NCI-H226 (cell line): ENCODE results near the gene PCSK6.
"Not testable (repeated sequence)": the region's sequence is repeated elsewhere in the genome, so short reads cannot be mapped to it uniquely, and the experiment has no call there.

Source experiments
- DNase-seq: peaks from one replicate; pipeline ENCODE4 v3.0.0-alpha.2; 2015

PCSK6 gene

DNA sequence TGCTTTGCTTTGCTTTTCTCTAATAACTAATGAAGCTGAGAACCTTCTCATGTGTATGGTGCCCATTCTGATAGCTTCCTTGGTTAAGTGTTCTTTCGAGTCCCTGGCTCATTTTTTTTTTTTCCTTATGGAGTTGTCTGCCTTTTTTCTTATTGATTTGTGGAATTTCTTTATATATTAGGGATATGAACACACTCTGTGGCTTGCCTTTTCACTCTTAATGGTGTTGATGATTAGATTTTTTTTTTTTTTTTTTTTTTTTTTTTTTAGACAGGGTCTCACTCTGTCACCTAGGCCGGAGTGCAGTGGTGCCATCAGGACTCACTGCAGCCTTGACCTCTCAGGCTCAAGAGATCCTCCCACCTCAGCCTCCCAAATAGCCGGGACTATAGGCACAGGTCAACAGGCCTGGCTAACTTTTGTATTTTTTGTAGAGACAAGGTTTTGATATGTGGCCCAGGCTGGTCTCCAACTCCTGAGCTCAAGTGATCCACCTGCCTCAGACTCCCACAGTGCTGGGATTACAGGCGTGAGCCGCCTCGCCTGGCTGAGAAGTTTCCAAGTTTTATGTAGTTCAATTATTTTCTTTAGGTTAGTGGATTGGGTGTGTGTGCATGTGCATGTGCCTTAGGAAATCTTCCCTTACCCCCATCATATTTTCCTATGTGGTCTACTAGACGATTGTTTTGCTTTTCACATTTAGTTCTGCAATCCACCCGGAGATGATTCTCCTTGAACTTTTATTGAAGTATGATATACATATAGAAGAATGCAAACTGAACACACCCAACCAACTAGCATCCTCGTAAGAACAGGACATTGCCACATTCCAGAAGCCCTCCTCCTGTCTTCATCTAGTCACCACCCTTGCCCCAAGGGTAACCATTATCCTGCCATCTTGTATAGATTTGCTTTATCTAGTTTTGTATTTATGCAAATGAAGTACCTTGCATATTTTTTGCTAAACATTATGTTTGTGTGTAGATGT, 192.8 kb downstream of the PCSK6 start:
- peak; percentile 33 for DNase-seq

DNA sequence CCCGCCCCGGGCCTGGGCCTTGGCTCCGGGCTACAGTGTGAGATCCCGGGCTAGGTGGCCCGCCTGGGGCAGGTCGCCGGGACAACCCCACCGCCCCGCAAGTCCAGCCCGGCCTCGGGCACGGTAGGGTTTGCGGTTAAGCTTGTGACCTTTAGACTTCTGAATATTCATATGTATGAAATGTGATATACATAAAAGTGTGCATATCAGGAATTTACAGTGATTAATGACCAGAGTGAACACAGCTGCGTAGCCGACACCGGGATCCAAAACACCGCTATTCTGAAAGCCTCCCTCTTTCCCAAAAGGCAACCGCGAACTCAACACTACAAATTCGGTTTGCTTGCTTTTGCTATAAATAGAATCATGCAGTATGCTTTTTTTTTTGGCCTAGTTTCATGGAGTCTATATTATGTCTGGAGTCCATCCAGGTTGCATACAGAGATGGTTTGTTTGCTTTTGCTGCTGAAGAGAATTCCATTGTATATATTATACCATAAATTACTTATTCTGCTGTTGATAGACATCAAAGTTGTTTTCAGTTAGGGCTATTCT, 193.8 kb downstream of the PCSK6 start:
- DNase-seq: no peak

DNA sequence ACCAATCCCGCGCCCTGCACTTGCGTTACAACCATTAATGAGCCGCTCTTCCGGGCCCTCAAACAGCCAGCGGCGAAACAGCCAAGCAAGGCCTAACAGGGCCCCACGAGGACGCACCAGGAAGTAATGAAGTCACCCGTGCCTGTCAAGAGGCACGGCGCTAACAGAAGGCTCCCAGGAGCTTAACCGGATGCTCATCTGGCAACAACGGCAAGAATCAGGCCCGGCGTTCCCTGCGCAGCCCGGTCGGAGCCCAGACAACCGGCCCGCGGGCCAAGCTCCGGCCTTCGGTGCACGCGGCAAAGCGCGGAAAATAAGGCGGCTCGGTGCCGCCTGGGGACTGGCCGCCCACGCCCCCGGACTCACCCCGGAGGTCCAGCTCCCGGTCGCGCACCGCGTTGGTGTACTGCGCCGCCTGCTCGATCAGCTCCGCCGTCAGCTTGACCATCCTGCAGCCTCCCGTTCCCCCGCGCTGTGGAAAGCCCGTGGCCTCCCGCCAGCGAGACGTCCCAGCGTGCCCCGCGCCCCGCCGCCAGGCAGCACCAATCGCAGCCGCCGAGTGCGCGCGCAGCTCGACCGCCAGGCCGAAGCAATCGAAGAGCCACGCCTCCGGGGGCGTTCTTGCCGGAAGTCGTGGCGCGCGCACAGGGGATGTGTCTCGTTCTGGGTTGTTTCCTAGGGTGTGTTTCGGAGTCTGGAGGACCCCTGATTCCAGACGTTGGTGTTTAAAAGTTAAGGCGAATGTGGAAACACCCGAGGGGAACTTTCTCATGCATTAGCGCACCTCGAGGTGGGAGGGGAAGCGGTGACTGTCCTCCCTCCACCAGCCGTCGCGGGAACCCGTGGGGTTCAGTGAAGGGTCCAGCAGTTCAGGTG, 194.5 kb downstream of the PCSK6 start, which contains the start of gene SNRPA1:
Gene SNRPA1, minus strand, starts transcription at position 518 of the 876 bp plus-strand sequence. Its CDS starts 70 bp downstream, at position 448.
- peak; percentile 98 for DNase-seq

DNA sequence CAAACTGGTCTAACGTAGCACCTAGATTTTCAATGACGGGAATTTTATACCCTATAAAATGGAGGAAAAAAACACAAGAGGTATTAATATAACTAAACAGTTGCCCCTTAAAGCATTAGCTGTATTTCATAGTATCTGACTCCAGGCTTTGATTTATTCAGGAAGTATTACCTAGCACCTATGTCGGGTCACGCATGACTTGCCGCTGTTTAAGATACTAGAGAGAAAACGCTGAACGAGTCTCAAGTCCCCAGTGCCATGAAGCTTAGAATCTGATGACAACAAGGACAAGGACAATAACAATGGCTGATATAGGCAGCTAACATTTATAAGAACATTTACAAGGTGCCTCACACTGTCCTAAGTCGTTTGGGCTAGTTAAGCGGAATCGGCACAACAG, 196.4 kb downstream of the PCSK6 start:
- DNase-seq: no peak

DNA sequence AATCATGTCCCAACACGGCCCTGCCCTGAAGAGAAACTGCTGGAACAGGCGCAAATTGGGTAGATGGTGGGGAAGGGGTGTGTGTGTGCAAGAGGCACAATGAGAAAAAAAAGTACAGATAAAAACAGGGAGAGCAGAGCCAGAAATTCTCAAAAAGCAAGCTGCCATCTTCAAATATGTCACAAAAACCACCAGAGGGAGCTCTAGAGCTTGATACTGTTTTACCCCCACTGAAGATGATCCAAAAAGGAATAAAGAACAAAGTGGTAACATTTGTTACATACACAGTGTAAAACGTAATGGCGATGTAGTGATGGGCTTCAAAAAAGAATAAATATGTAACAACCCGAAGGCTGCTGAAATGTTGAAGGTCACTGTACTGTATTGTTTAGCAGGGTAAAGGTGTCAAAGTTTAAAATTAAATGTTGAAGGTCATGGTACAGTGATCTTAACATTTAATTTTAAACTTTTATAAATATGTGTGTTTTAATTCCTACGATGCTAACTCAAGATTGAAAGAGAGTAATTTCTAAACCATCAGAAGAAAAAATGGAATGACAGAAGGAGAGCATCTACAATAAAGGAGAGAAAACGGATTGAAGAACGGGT, 200.5 kb downstream of the PCSK6 start:
- DNase-seq: no peak

DNA sequence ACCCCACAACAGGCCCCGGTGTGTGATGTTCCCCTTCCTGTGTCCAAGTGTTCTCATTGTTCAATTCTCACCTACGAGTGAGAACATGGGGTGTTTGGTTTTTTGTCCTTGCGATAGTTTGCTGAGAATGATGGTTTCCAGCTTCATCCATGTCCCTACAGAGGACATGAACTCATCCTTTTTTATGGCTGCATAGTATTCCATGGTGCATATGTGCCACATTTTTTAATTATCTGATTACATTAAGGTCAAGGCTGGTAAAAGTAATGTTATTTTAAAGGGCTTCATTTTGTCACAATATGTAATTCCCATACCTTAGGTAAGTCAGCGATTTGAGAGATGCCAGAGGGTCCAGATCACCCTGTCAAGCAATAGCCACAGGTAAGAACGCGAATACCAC, 202.2 kb downstream of the PCSK6 start:
- not testable (repeated sequence) for DNase-seq

DNA sequence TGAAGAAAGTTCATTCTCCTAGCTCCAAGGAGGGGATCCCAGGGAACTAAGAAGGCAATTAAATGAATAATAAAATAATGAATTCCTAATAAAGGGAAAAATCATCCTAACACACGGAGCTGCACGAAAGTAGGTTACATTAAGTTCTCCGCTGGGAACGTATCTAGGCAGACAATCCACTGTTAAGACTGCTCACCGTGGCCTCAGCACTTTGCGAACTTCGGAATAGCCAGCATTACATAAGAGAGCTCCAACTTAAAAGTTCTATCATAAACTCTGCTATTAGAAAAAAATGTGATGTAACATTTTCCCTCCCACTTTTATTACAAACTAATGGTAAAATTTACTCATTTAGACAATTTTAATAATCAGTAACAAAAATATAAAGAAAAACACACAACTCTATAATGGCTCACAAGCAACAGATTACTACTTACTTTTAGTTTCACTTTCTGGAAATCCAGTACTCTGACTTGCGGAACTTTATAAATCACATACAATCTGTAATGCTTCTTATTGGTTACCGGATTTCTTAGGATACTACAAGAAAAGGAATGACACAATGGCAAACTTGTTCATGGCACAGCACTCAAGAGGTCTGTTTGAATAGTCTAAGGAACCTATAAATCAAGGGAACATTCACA, 202.9 kb downstream of the PCSK6 start:
- DNase-seq: no peak

DNA sequence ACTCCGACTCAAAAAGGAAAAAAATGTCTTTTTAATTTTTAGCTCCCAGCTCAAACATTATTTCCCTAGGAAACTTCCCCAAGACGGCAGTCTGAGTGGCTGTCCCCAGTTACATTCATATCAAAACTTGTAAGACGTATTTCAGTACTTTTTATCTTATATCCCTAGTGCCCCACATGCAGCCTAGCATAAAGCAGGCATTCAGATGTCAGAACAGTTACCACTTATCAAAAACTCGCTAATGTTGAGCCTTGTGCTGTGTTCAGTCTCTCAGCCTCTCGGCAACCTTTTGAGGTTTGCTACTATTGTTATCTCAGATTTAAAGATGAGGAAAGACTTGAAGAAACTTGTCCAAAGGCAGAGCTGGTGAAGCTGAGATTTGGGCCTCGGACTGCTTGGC, 205.6 kb downstream of the PCSK6 start:
- no peak for DNase-seq

DNA sequence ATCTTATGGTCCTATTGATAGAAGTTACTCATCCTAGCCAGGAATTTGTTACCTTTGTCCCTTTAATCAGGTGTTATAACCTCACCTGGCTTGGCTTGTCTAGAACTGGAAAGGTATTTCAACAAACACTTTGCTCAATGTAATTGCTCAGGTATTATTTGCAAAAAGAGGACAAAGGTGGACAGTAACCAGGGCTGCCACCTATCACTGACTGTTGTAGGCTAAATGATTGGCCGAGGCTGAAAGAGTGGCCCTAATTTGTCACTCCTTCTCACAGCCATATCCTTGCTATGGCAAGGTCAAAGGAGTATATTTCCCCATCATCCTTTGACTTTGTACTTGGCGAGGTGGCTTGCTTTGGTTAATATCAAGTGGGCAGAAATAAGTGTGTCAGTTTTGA, 209.5 kb downstream of the PCSK6 start:
- no peak for DNase-seq

DNA sequence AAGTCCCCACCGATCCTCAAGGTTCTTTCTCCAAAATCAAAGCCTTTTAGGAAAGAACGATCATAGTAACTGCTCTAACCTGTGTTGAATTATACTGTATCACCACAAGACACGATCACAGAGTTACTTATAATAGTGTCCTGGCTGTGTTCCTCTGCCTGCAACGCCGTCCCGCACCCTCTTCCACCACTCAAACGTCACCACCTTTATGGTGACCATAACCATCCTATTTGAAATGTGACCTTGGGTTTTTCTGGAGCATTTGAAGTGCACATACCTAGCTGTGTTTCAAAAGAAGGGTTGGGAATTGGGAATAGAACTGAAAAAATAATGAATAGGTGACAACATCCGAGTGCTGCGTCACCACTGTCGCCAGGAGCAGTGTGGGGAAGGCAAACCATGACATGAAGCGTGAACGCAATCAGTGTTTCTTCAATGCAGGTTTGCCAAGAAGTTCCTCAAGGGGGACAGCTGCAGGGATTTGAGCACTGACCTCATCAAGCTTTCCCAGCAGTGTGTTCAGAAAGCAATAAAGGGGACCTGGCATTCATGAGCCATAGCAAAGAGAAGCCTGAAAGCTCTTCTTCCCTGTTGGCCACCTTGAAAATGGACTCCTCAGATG, 211.5 kb downstream of the PCSK6 start:
- no peak for DNase-seq

DNA sequence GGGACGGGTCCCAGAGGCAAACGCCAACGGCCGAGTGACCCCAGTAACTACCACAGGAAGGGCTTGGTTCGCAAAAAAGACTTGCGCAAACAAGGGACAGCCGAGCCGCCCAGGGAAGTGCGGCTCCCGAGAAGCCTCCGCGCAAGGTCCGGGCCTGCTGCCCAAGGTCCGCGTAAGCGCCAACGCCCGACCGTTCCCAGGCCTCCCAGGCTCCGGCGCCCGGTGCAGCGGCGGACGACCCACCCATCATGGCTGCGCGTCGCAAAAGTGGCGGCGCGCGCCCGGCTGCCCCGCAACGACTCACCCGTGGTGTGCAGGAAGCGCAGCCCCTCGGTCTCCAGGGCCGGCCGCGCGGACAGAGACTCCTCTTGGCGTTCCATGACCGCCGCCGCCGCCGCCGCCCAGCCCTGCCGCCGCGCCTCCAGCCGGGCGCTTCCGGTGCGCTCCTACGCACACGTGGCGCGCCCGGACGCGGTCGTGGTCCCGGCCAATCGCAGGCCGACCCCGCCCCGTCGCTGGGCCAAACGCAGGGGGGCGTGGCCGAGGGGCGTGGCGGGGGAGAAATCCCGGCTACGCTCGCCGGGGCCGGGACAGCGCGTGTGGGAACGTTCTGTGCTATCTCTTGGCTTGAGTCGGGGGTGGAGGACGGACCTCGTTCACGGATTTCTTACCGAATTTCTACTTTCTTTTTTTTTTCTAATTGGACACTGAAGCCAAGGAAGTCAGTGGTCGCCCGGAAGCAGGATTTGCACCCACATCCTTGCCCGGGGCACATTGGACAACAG, 212.3 kb downstream of the PCSK6 start, which contains the start of gene SELENOS:
Gene SELENOS, minus strand, starts transcription at position 448 of the 785 bp plus-strand sequence. Its CDS starts 68 bp downstream, at position 380.
- peak; percentile 93 for DNase-seq

DNA sequence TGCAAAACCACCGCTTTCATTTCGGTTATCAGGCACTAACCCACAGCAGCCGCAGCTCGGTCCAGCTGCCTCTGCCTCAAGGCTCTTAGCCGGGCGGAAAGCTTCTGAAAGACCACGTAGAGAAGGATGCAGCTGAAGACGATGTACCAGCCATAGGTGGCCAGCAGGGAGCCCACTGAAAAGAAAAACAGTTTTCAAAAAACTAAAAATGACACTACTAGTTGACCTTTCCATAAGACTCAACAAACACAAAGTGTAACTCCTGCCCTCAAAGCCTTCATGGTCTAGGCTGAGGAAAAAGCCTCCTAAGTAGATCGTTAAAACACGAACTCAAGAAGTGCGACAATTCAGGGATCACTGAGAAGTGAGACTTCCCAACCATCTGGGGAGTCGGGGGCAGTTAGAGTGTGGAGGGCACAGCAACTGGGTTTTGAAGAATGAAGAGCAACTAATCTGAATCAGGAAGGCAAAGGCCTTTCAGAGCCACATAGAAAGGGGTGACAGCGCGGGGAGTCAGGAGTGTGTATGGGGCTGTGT, 212.9 kb downstream of the PCSK6 start:
- no peak for DNase-seq

DNA sequence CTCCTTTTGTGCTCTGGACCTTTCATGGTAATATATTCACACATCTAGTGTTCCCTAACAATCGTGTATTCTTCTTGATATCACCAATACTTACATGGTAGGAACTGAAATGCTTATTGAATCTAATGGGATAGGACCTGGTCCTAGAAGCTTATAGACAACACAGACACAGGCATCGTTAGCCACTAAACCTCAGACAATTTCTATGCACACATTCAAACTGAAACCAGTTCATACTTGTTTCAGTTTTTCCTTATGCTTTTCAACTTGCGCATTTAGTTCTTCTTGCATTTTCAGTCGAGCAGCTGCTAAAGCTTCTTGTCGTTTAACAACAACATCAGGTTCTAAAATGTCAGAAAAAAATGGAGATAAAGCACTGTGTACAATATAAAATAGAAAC, 214.5 kb downstream of the PCSK6 start:
- no peak for DNase-seq

DNA sequence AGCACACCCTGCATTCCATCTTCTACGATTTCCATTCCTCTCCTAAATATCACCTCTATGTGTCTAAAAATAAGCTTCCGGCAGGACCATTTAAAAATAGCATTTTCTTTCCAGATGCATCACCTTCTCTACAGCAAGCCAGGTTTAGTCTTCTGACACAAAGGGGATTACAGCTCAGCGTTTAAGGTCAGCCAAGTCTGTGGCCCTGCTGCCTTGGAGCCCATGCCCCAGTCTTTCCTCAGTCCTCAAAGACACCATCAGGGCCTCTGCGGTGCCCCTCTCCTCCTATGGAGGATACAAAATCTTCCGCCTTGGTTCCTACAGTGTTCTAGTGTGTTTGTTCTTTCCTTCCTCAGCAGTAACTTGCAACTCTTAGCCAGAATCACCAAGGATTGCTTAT, 216.0 kb downstream of the PCSK6 start:
- no peak for DNase-seq

DNA sequence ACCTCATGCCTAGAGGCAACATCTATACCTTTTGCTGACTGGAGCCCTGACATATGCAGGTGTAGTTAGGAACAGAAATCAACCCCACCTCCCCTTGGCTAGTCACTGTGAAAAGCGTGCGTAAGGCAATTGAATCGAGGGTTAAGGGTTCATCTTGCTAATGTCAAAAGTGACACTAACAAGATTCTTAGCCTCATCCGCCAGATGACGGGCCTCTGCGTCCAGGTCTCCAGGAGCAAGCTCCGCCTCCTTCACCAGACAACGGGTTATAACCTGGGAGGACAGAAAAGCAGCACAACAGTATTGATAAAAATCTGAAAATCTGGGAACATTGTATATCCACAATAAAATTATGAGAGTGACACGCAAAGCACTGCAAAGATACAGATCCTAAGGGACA, 216.9 kb downstream of the PCSK6 start:
- no peak for DNase-seq

DNA sequence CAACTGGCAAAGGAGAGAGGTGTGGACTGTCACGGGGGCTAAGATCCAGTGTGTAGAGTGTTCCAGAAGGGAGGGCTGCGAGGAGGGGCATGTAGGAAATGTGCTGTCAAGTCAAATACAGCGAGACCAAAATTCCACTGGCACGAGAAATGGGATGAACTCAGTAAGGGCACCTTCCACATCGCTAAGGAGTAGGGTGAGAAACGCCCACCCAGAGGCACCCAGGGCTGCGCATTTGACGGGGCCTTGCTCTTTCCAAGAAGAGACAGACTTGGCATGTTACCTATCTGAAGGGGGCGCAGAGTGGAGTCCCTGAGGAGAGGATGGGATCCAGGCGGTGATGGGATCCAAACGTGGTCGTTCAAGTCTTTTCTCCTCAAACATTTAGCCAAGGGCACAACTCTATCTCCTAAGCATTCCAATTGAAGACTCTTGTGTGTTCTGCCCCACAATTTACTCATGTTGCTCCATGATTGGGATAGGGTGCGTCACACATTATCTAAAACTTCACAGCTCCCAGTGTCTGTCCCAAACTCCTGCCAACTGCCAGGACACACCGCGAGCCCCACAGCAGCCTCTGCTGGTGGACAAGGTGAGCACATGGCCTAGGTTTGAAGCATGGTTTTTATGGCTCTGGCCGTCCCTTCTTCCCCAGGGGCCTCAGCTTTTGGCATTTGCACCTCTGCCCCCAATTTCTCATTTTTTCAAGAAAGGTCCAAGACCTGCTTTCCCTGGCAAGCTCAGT, 219.9 kb downstream of the PCSK6 start:
- DNase-seq: no peak

DNA sequence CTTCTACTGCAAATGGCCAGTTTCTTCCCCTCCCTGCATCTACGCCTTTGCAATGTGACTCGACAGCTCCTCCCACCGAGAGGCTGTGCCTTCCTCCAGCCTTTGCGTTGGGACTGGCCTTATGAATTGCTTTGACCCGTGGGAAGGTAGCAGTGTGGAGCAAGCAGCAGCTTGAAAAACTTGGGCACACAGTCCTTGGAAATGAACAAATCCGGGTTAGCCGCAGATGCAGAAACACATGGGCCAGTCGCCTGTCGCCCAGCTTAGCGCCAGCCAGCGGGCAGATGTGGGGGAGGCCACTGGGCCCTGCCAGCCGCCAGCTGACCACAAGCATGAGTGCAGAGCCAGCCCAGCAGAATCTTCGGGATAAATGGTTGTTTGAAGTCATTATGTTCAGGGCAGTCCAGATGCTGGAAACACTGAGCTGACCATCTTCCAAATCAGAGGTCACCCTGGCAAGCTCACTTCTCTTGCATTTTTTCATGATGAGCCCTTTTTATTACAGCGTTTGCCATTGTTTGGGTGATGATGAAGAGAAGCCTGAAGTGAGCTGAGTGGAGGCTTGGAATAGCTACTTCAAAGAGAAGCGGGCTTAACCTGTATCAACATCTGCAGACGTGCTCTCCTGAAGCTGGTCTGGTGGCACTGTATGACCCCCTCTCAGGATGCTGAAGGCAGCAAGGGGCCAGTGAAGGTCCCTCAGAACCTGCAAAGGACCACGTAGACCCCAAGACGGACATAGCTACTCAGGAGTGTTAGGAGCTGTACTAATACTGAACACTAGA, 222.0 kb downstream of the PCSK6 start:
- DNase-seq: no peak

DNA sequence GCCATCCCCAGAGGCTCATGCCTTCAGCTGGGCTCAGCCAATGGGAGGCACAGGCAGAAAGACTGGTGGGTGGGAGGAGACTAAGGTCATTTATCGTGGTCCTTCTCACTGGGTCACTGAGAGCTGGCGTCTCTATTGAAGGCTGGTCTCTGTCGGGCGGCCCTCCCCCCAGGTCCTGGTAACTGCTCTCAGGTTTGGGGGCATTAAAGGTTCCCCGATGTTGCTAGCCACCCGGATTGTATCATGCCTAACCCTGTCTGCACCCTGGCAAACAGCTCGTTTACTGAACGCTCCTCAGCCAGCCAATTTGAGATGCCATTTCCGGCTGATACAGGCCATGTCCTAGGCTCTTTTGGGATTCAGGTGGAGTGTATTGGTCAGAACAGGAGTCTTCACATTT, 222.7 kb downstream of the PCSK6 start:
- DNase-seq: no peak

DNA sequence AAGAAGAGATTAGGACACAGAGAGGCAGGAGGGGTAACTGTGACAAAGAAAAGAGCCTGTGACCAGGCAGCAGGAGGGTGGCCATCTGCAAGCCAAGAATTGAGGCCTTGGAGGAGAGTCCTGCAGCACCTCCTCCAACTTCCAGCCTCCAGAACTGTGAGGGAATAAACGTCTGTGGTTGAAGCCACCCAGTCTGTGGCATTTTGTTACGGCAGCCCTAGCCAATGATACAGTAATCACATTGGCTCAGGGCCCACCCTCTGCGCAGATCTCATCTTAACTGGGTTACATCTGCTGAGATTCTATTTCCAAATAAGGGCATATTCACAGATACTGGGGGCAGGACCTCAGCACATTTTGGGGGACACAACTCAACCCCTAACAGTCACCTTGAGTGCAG, 223.5 kb downstream of the PCSK6 start:
- no peak for DNase-seq
